ENCODE results near the gene CACNG1. TPM values are rescaled to one million over a fixed set of nuclear protein-coding genes. Genes with fewer than 3 reads are reported as not detected.

CACNG1 gene
- polyA plus RNA-seq, 1 of the 3 experiments (the other 2 are of a cell fraction) = not detected

DNA sequence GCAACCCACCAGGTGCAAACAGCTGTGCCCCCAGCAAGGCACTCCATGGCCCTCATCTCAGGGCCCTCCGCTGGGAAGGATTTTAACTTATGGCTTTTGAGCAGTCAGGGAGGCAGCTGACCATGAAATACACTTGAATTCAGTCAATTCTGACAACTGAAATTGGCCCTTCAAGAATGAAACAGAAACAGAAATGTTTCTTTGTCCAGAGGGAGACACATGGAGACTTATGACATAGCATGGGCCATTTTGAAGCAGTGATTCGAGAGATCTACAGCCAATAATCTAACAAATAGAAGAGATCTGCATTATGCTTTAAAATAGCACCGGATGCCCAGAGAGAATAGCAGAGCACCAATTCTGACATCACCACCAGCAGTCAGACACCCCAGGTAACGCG, 7.5 kb downstream of the CACNG1 start:
- no peak for TF ChIP-seq RAD21 (IDR thresholded peaks at IDR 0.05; ENCODE audit: low read length)
- TF ChIP-seq EZH2phosphoT487 (IDR thresholded peaks at IDR 0.05; ENCODE audit: borderline replicate concordance, low read depth) = no peak
- no peak for TF ChIP-seq CTCF (IDR thresholded peaks at IDR 0.05)
- TF ChIP-seq YY1 (IDR thresholded peaks at IDR 0.05; ENCODE audit: low read depth) = no peak
- no peak for TF ChIP-seq CHD2 (IDR thresholded peaks at IDR 0.05; ENCODE audit: low read length, partially characterized antibody)
- no peak for TF ChIP-seq JUND (IDR thresholded peaks at IDR 0.05)
- TF ChIP-seq, protein P1, sequence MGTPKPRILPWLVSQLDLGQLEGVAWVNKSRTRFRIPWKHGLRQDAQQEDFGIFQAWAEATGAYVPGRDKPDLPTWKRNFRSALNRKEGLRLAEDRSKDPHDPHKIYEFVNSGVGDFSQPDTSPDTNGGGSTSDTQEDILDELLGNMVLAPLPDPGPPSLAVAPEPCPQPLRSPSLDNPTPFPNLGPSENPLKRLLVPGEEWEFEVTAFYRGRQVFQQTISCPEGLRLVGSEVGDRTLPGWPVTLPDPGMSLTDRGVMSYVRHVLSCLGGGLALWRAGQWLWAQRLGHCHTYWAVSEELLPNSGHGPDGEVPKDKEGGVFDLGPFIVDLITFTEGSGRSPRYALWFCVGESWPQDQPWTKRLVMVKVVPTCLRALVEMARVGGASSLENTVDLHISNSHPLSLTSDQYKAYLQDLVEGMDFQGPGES (IDR thresholded peaks at IDR 0.05; ENCODE audit: low read depth, low read length) = no peak
- no peak for TF ChIP-seq FOSL2 (IDR thresholded peaks at IDR 0.05; ENCODE audit: borderline replicate concordance, low read depth)
- ChIA-PET POLR2A (no interaction called here), CTCF (no interaction called here)
- Histone ChIP-seq H3K9me3 (peaks cover 9% of the 10 kb centered on the region), H3K36me3 (replicated peaks in 1 of 2; ENCODE audit: control insufficient read depth in 1 of 2, insufficient read depth in 2 of 2, low read length in 1 of 2) (no peaks in the 10 kb centered on the region), H3K27me3 (ENCODE audit: insufficient read depth) (no peaks in the 10 kb centered on the region), H3K9ac (no peak overlapping the region), H3F3A (replicated peaks; ENCODE audit: insufficient read depth) (no peaks in the 10 kb centered on the region), H3K9me2 (no peaks in the 10 kb centered on the region), H3K4me1 (ENCODE audit: control insufficient read depth in 1 of 2, insufficient read depth in 2 of 2, low read depth in 1 of 2, low read length in 1 of 2) (peaks cover 0 to 3% of the 10 kb centered on the region in 2 experiments; a peak in 1 of 4 replicates), H3K4me2 (no peak overlapping the region), H3K27ac (ENCODE audit: low read depth in 2 of 2, low read length in 1 of 2) (no peak overlapping the region), H3K4me3 (ENCODE audit: low read depth in 2 of 2, low read length in 1 of 2) (no peak overlapping the region), H2AFZ (ENCODE audit: low read depth) (no peak overlapping the region), H4K20me1 (ENCODE audit: insufficient read depth) (no peaks in the 10 kb centered on the region), H3K79me2 (ENCODE audit: insufficient read depth) (no peaks in the 10 kb centered on the region)
- DNase-seq = no peak
- 76% methylated on average over 5 of the region's 5 CpGs for WGBS (ENCODE audit: low lambda C conversion rate)

- Histone ChIP-seq H3K9ac (no peak overlapping the region), H3K4me3 (ENCODE audit: low read depth in 2 of 2, low read length in 1 of 2) (no peak overlapping the region), H3K9me2 (no peaks in the 10 kb centered on the region), H3K27me3 (ENCODE audit: insufficient read depth) (no peaks in the 10 kb centered on the region), H3K9me3 (peaks cover 9% of the 10 kb centered on the region), H3F3A (replicated peaks; ENCODE audit: insufficient read depth) (no peaks in the 10 kb centered on the region), H3K36me3 (replicated peaks in 1 of 2; ENCODE audit: control insufficient read depth in 1 of 2, insufficient read depth in 2 of 2, low read length in 1 of 2) (no peaks in the 10 kb centered on the region), H3K27ac (ENCODE audit: low read depth in 2 of 2, low read length in 1 of 2) (no peak overlapping the region), H3K4me2 (no peak overlapping the region), H3K4me1 (ENCODE audit: control insufficient read depth in 1 of 2, insufficient read depth in 2 of 2, low read depth in 1 of 2, low read length in 1 of 2) (peaks cover 0 to 3% of the 10 kb centered on the region in 2 experiments; a peak in 1 of 4 replicates), H2AFZ (ENCODE audit: low read depth) (no peak overlapping the region), H4K20me1 (ENCODE audit: insufficient read depth) (no peaks in the 10 kb centered on the region), H3K79me2 (ENCODE audit: insufficient read depth) (no peaks in the 10 kb centered on the region)
- CTCF ChIA-PET = no interaction called here
- TF ChIP-seq NRF1 (IDR thresholded peaks at IDR 0.05; ENCODE audit: low read depth, low read length) (no peak), PBX3 (IDR thresholded peaks at IDR 0.05) (no peak)
- no peak for DNase-seq
- POLR2A ChIA-PET = no interaction called here
- 67% methylated on average over 9 of the region's 9 CpGs for WGBS (ENCODE audit: low lambda C conversion rate)
Measured at GRCh38 chr17:67052720-67053437, 8.5 kb downstream of the CACNG1 start.
